ACC112 (cell line): Measurements from ENCODE around the gene SST.
"Not testable (repeated sequence)": the region's sequence is repeated elsewhere in the genome, so short reads cannot be mapped to it uniquely, and the experiment has no call there.

Experiments
- H2AFZ ChIP-seq: fragments of 200-600 bp; sonication (generic); one replicate; pipeline ENCODE4 v1.6.0; 2017; ENCODE audit warnings: antibody characterized with exemption, low read length; ENCODE audit not compliant: unreplicated experiment
- H3K27ac ChIP-seq: fragments of 200-600 bp; sonication (generic); 2 replicates; pipeline ENCODE4 v1.5.1; 2014; ENCODE audit warnings: low read depth, mild to moderate bottlenecking, antibody characterized with exemption, low read length, moderate library complexity
- H3K27me3 ChIP-seq: fragments of 200-600 bp; sonication (generic); 2 replicates; pipeline ENCODE4 v1.6.1; 2014; ENCODE audit warnings: mild to moderate bottlenecking, antibody characterized with exemption, low read length, moderate library complexity, mixed read lengths; ENCODE audit not compliant: insufficient read depth
- H3K36me3 ChIP-seq: fragments of 200-600 bp; sonication (generic); 2 replicates; pipeline ENCODE4 v1.6.1; 2016; ENCODE audit warnings: mild to moderate bottlenecking, antibody characterized with exemption, low read length, moderate library complexity, mixed read lengths; ENCODE audit not compliant: insufficient read depth
- H3K4me1 ChIP-seq: fragments of 200-600 bp; sonication (generic); one replicate; pipeline ENCODE4 v1.6.1; 2016; ENCODE audit warnings: low read length, mixed read lengths; ENCODE audit not compliant: insufficient read depth, unreplicated experiment, control insufficient read depth
- H3K4me3 ChIP-seq: fragments of 200-600 bp; sonication (generic); 2 replicates; pipeline ENCODE4 v1.5.1; 2014; ENCODE audit warnings: mild to moderate bottlenecking, low read depth, low read length
- H3K79me2 ChIP-seq: fragments of 200-600 bp; sonication (generic); one replicate; pipeline ENCODE4 v1.6.0; 2016; ENCODE audit warnings: low read length; ENCODE audit not compliant: control insufficient read depth, unreplicated experiment, insufficient read depth

Gene SST

GRCh38 chr3:187661267-187661666, 8.9 kb downstream of the SST start:
- H3K27ac ChIP-seq = no peak overlapping the region
- no peak overlapping the region for H2AFZ ChIP-seq
- H3K79me2 ChIP-seq = no peaks in the 10 kb centered on the region
- peaks cover 70% of the 10 kb centered on the region for H3K27me3 ChIP-seq
- no peaks in the 10 kb centered on the region for H3K36me3 ChIP-seq
- no peaks in the 10 kb centered on the region for H3K4me1 ChIP-seq
- H3K4me3 ChIP-seq = no peak overlapping the region

DNA sequence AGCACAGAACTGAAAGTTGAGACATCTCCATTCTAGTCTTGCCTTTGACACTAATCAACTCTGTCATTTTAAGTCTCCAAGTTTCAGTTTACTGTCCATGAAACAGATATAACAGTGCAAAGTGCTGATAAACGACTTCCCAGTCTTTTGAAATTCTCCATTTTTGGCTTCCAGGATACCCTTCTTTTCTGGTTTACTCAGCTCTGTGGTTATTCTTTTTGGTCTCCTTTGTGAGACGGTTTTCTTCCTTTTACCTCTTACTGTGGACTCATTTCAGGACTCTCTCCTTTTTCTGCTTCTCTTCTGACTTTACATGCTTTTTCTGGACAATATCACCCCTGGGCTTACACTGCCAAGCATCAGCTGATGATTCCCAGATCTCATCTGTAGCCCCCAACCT, 18.9 kb downstream of the SST start:
- Histone ChIP-seq H3K4me3 (no peak overlapping the region), H3K36me3 (no peaks in the 10 kb centered on the region), H3K4me1 (no peaks in the 10 kb centered on the region), H3K27me3 (peaks cover 92% of the 10 kb centered on the region), H3K27ac (no peak overlapping the region), H2AFZ (no peak overlapping the region), H3K79me2 (no peaks in the 10 kb centered on the region)

- H3K27ac ChIP-seq = no peak overlapping the region
Measured at GRCh38 chr3:187648177-187648576, 22.0 kb downstream of the SST start.

GRCh38 chr3:187646906-187647660, 23.1 kb downstream of the SST start:
- H3K79me2 ChIP-seq = no peaks in the 10 kb centered on the region
- no peak overlapping the region for H3K4me3 ChIP-seq
- H2AFZ ChIP-seq = no peak overlapping the region
- no peaks in the 10 kb centered on the region for H3K36me3 ChIP-seq
- no peak overlapping the region for H3K27ac ChIP-seq
- H3K27me3 ChIP-seq = peaks cover 78% of the 10 kb centered on the region
- H3K4me1 ChIP-seq = no peaks in the 10 kb centered on the region

More at GRCh38 chr3:187648177-187648576, 22.0 kb downstream of the SST start:
- H3K27me3 ChIP-seq = peaks cover 84% of the 10 kb centered on the region
- no peak overlapping the region for H2AFZ ChIP-seq
- no peak overlapping the region for H3K4me3 ChIP-seq
- H3K4me1 ChIP-seq = no peaks in the 10 kb centered on the region
- no peaks in the 10 kb centered on the region for H3K79me2 ChIP-seq
- no peaks in the 10 kb centered on the region for H3K36me3 ChIP-seq

GRCh38 chr3:187645379-187645778, 24.8 kb downstream of the SST start:
- H3K27me3 ChIP-seq = peaks cover 74% of the 10 kb centered on the region
- not testable (repeated sequence) for H2AFZ ChIP-seq, H3K79me2 ChIP-seq, H3K4me1 ChIP-seq, H3K27ac ChIP-seq, H3K36me3 ChIP-seq, H3K4me3 ChIP-seq

- no peak overlapping the region for H2AFZ ChIP-seq
- no peak overlapping the region for H3K27ac ChIP-seq
- H3K4me1 ChIP-seq = no peaks in the 10 kb centered on the region
- H3K79me2 ChIP-seq = no peaks in the 10 kb centered on the region
- no peak overlapping the region for H3K4me3 ChIP-seq
- no peaks in the 10 kb centered on the region for H3K36me3 ChIP-seq
- peaks cover 70% of the 10 kb centered on the region for H3K27me3 ChIP-seq
Measured at GRCh38 chr3:187642861-187643260, 27.3 kb downstream of the SST start.

DNA sequence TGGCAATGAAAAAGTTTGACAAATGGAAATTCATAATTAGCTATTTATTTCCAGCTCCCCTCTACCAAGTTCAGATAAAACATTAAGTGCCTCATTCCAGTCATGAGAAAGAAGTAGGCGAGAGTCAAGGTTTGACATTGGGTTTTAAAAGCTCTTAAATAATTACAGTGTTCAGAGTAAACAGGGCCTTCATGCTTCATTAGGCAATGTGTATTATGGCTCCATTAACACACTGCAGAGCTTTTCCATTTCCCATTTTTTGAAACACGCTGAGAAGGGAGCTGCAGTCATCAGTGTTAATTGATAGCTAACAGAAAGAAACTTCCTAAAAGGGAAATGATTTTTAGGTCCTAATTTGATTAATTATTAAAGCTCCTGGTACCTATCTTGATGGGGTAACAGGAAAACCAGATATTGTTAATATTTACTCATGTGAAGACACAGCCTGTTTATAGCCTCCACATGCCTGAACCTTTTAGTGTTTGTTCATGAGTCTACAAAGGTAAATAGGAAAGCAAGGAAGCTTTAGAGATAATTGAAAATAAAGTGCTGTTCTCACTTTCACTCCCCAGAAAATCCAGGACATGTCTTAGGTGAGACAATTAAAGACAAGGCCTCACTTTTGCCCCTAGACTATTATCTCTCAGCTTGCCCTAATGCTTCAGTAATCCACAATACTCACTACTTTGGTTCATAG, 28.7 kb downstream of the SST start:
- H3K27ac ChIP-seq = no peak overlapping the region
- no peak overlapping the region for H3K4me3 ChIP-seq
- H2AFZ ChIP-seq = no peak overlapping the region
- peaks cover 71% of the 10 kb centered on the region for H3K27me3 ChIP-seq
- H3K79me2 ChIP-seq = no peaks in the 10 kb centered on the region
- H3K36me3 ChIP-seq = no peaks in the 10 kb centered on the region
- no peaks in the 10 kb centered on the region for H3K4me1 ChIP-seq

DNA sequence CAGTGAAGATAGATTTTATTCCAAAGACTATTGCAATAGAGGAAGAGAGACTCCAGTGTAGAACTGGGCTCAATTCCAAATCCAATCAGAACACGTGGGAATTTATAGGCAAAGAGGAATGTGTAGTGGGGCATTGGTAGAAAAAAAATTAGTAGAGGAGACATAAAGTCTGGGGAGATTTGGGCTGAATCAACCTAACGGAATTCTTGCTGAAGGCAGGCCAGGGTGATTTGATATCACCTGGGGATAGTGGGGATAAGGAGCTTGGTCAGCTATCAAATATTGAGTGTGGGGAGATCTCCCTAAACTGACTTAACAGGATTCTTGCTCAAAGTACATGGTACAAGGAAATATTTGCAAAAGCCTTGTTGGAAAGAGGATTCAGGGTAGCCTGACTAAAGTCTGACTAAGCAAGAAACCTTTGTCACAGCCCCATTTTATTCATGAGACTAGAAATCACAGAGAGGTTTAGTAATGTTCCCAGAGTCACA, 29.6 kb downstream of the SST start:
- Histone ChIP-seq H2AFZ (no peak overlapping the region), H3K27me3 (peaks cover 66% of the 10 kb centered on the region), H3K4me1 (no peaks in the 10 kb centered on the region), H3K27ac (no peak overlapping the region), H3K79me2 (no peaks in the 10 kb centered on the region), H3K4me3 (no peak overlapping the region), H3K36me3 (no peaks in the 10 kb centered on the region)

- H3K27ac ChIP-seq = no peak overlapping the region
- H3K4me3 ChIP-seq = no peak overlapping the region
- no peak overlapping the region for H2AFZ ChIP-seq
- H3K36me3 ChIP-seq = no peaks in the 10 kb centered on the region
- no peaks in the 10 kb centered on the region for H3K4me1 ChIP-seq
- no peaks in the 10 kb centered on the region for H3K79me2 ChIP-seq
- H3K27me3 ChIP-seq = peaks cover 66% of the 10 kb centered on the region
Measured at GRCh38 chr3:187639927-187640568, 30.1 kb downstream of the SST start.

DNA sequence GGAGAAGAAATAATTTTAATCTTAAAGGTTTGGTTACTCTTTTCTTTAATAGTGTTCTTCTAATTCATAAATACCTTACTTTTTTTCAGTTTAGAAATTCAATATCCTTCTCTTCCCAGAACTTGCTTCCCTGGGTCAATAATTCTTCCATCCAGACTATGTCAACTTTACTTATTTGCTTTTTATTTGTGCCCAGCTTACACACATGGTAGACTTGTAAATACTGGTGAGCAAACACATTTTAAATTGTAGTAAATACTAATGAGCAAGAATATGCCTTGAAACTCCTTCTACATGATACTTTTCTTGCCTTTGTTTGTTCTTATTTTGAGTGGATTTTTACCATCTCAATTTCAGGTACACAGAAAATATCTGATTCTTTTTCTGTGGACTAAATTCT, 33.7 kb downstream of the SST start:
- Histone ChIP-seq H2AFZ (no peak overlapping the region), H3K36me3 (no peaks in the 10 kb centered on the region), H3K4me3 (no peak overlapping the region)

More for the DNA sequence above, 33.7 kb downstream of the SST start:
- H3K79me2 ChIP-seq = no peaks in the 10 kb centered on the region
- peaks cover 72% of the 10 kb centered on the region for H3K27me3 ChIP-seq
- H3K4me1 ChIP-seq = no peaks in the 10 kb centered on the region
- H3K27ac ChIP-seq = no peak overlapping the region
